Measurements from ENCODE around the gene RPAP3. TPM values are rescaled to one million over a fixed set of nuclear protein-coding genes. Genes with fewer than 3 reads are reported as not detected.
A peak's percentile ranks its signal among the peaks of the same experiment; 100 is the strongest.

Gene RPAP3
- total RNA-seq, result 10 to 100 TPM; 60.0 to 73.9 (median 61.2) TPM

- Mint-ChIP-seq H3K4me1 (ENCODE audit: low read depth) (peaks cover 54% of the 10 kb centered on the region), H3K9me3 (no peaks in the 10 kb centered on the region), H3K4me3 (peak within 1 kb of the TSS; percentile 90), H3K36me3 (ENCODE audit: insufficient read depth) (peaks cover 6% of the 10 kb centered on the region), H3K27me3 (ENCODE audit: low read depth) (no peaks in the 10 kb centered on the region)
- ATAC-seq (peak; percentile 97), DNase-seq (peak; percentile 97)
Measured at GRCh38 chr12:47705566-47706425, at the start of gene RPAP3. Gene RPAP3, minus strand, starts transcription at chr12:47706030. Its CDS starts 3,190 bp downstream, at chr12:47702840.

GRCh38 chr12:47754881-47755280 is 49.1 kb upstream of the RPAP3 start:
- H3K4me3 Mint-ChIP-seq, result no peak overlapping the region
- no peaks in the 10 kb centered on the region for H3K9me3 Mint-ChIP-seq
- H3K4me1 Mint-ChIP-seq (ENCODE audit: low read depth), result peaks cover 37% of the 10 kb centered on the region
- ATAC-seq (no peak), DNase-seq (no peak)
- H3K36me3 Mint-ChIP-seq (ENCODE audit: insufficient read depth), result no peaks in the 10 kb centered on the region
- H3K27me3 Mint-ChIP-seq (ENCODE audit: low read depth), result no peaks in the 10 kb centered on the region

GRCh38 chr12:47754126-47754525 is 48.3 kb upstream of the RPAP3 start:
- Mint-ChIP-seq H3K4me3 (no peak overlapping the region), H3K36me3 (ENCODE audit: insufficient read depth) (no peaks in the 10 kb centered on the region), H3K27me3 (ENCODE audit: low read depth) (peaks cover 2% of the 10 kb centered on the region), H3K9me3 (no peaks in the 10 kb centered on the region), H3K4me1 (ENCODE audit: low read depth) (peaks cover 33% of the 10 kb centered on the region)
- DNase-seq, result no peak
- no peak for ATAC-seq

GRCh38 chr12:47753021-47754001 is 47.5 kb upstream of the RPAP3 start:
- H3K4me1 Mint-ChIP-seq (ENCODE audit: low read depth), result peaks cover 32% of the 10 kb centered on the region
- H3K36me3 Mint-ChIP-seq (ENCODE audit: insufficient read depth), result no peaks in the 10 kb centered on the region
- H3K9me3 Mint-ChIP-seq, result no peaks in the 10 kb centered on the region
- DNase-seq (no peak), ATAC-seq (no peak)
- H3K27me3 Mint-ChIP-seq (ENCODE audit: low read depth), result peaks cover 3% of the 10 kb centered on the region
- no peak overlapping the region for H3K4me3 Mint-ChIP-seq

GRCh38 chr12:47752552-47752951 is 46.7 kb upstream of the RPAP3 start:
- no peak for ATAC-seq
- no peak overlapping the region for H3K4me3 Mint-ChIP-seq
- no peaks in the 10 kb centered on the region for H3K36me3 Mint-ChIP-seq (ENCODE audit: insufficient read depth)
- H3K27me3 Mint-ChIP-seq (ENCODE audit: low read depth), result peaks cover 3% of the 10 kb centered on the region
- DNase-seq, result no peak
- peaks cover 30% of the 10 kb centered on the region for H3K4me1 Mint-ChIP-seq (ENCODE audit: low read depth)
- H3K9me3 Mint-ChIP-seq, result no peaks in the 10 kb centered on the region

GRCh38 chr12:47752121-47752520 is 46.3 kb upstream of the RPAP3 start:
- no peak for ATAC-seq
- H3K9me3 Mint-ChIP-seq, result no peaks in the 10 kb centered on the region
- H3K36me3 Mint-ChIP-seq (ENCODE audit: insufficient read depth), result no peaks in the 10 kb centered on the region
- peaks cover 3% of the 10 kb centered on the region for H3K27me3 Mint-ChIP-seq (ENCODE audit: low read depth)
- peaks cover 25% of the 10 kb centered on the region for H3K4me1 Mint-ChIP-seq (ENCODE audit: low read depth)
- H3K4me3 Mint-ChIP-seq, result no peak overlapping the region
- no peak for DNase-seq

- no peaks in the 10 kb centered on the region for H3K9me3 Mint-ChIP-seq
- no peaks in the 10 kb centered on the region for H3K36me3 Mint-ChIP-seq (ENCODE audit: insufficient read depth)
Measured at GRCh38 chr12:47751561-47751960, 45.7 kb upstream of the RPAP3 start.

GRCh38 chr12:47750916-47751470 is 45.2 kb upstream of the RPAP3 start:
- ATAC-seq (no peak), DNase-seq (no peak)
- H3K9me3 Mint-ChIP-seq, result no peaks in the 10 kb centered on the region
- H3K27me3 Mint-ChIP-seq (ENCODE audit: low read depth), result peaks cover 3% of the 10 kb centered on the region
- H3K4me1 Mint-ChIP-seq (ENCODE audit: low read depth), result peaks cover 16% of the 10 kb centered on the region
- no peaks in the 10 kb centered on the region for H3K36me3 Mint-ChIP-seq (ENCODE audit: insufficient read depth)
- no peak overlapping the region for H3K4me3 Mint-ChIP-seq

More at GRCh38 chr12:47751561-47751960, 45.7 kb upstream of the RPAP3 start:
- peaks cover 22% of the 10 kb centered on the region for H3K4me1 Mint-ChIP-seq (ENCODE audit: low read depth)
- H3K27me3 Mint-ChIP-seq (ENCODE audit: low read depth), result peaks cover 3% of the 10 kb centered on the region
- no peak overlapping the region for H3K4me3 Mint-ChIP-seq
- ATAC-seq, result no peak
- no peak for DNase-seq

GRCh38 chr12:47750229-47750798 is 44.5 kb upstream of the RPAP3 start:
- no peak for ATAC-seq

GRCh38 chr12:47748899-47749298 is 43.1 kb upstream of the RPAP3 start:
- no peak for DNase-seq
- no peak for ATAC-seq
- H3K27me3 Mint-ChIP-seq (ENCODE audit: low read depth), result peaks cover 3% of the 10 kb centered on the region
- H3K36me3 Mint-ChIP-seq (ENCODE audit: insufficient read depth), result no peaks in the 10 kb centered on the region
- no peaks in the 10 kb centered on the region for H3K9me3 Mint-ChIP-seq
- no peak overlapping the region for H3K4me3 Mint-ChIP-seq
- H3K4me1 Mint-ChIP-seq (ENCODE audit: low read depth), result peaks cover 3% of the 10 kb centered on the region

More at GRCh38 chr12:47750229-47750798, 44.5 kb upstream of the RPAP3 start:
- Mint-ChIP-seq H3K36me3 (ENCODE audit: insufficient read depth) (no peaks in the 10 kb centered on the region), H3K27me3 (ENCODE audit: low read depth) (peaks cover 3% of the 10 kb centered on the region), H3K9me3 (no peaks in the 10 kb centered on the region), H3K4me1 (ENCODE audit: low read depth) (peaks cover 10% of the 10 kb centered on the region), H3K4me3 (no peak overlapping the region)
- no peak for DNase-seq

GRCh38 chr12:47748507-47748828 is 42.6 kb upstream of the RPAP3 start:
- Mint-ChIP-seq H3K4me1 (ENCODE audit: low read depth) (peaks cover 2% of the 10 kb centered on the region), H3K36me3 (ENCODE audit: insufficient read depth) (no peaks in the 10 kb centered on the region), H3K9me3 (no peaks in the 10 kb centered on the region), H3K27me3 (ENCODE audit: low read depth) (peaks cover 3% of the 10 kb centered on the region), H3K4me3 (no peak overlapping the region)
- ATAC-seq (no peak), DNase-seq (no peak)

GRCh38 chr12:47747596-47748506 is 42.0 kb upstream of the RPAP3 start:
- H3K9me3 Mint-ChIP-seq, result no peaks in the 10 kb centered on the region
- H3K4me1 Mint-ChIP-seq (ENCODE audit: low read depth), result peaks cover 2% of the 10 kb centered on the region
- no peak overlapping the region for H3K4me3 Mint-ChIP-seq
- DNase-seq (no peak), ATAC-seq (no peak)
- H3K36me3 Mint-ChIP-seq (ENCODE audit: insufficient read depth), result no peaks in the 10 kb centered on the region
- peaks cover 3% of the 10 kb centered on the region for H3K27me3 Mint-ChIP-seq (ENCODE audit: low read depth)

- Mint-ChIP-seq H3K9me3 (no peaks in the 10 kb centered on the region), H3K36me3 (ENCODE audit: insufficient read depth) (no peaks in the 10 kb centered on the region), H3K4me1 (ENCODE audit: low read depth) (peaks cover 4% of the 10 kb centered on the region), H3K27me3 (ENCODE audit: low read depth) (peaks cover 3% of the 10 kb centered on the region), H3K4me3 (no peak overlapping the region)
- DNase-seq (no peak), ATAC-seq (no peak)
Measured at GRCh38 chr12:47747126-47747525, 41.3 kb upstream of the RPAP3 start.

Measured in activated T-cell treated with anti-CD3 and anti-CD28 coated beads, Interleukin-2, amount 50 U/mL, for 4 hours (primary cell).